Transverse colon (tissue), 4 donors: Measurements from ENCODE around the gene TIMM17A. TPM values are rescaled to one million over a fixed set of nuclear protein-coding genes. Genes with fewer than 3 reads are reported as not detected.

Experiments used
- DNase-seq: peaks from one replicate; pipeline ENCODE4 v3.0.0-alpha.2; 2019
- H3K27ac ChIP-seq, 4 donors: fragments of 200-600 bp; sonication (generic); 2 replicates each; pipeline ENCODE4 v1.5.1; 2016 to 2018; ENCODE audit warnings: inconsistent platforms in 4 of 4
- H3K27me3 ChIP-seq: fragments of 200-600 bp; sonication (generic); 2 replicates; pipeline ENCODE4 v1.5.1; 2017; ENCODE audit warnings: inconsistent platforms
- H3K36me3 ChIP-seq, 4 donors: fragments of 200-600 bp; sonication (generic); 2 replicates each; pipeline ENCODE4 v1.5.1; 2017 to 2019; ENCODE audit warnings: inconsistent platforms in 4 of 4
- H3K4me1 ChIP-seq, 4 donors: fragments of 200-600 bp; sonication (generic); 2 replicates each; pipeline ENCODE4 v1.5.1; 2017 to 2020; ENCODE audit warnings: inconsistent platforms in 4 of 4
- H3K4me3 ChIP-seq, 4 donors: fragments of 200-600 bp; sonication (generic); 1 replicate in 1 of 4; 2 replicates in 3 of 4; pipeline versions ENCODE4 v1.5.1 to v1.6.1; 2017 to 2019; ENCODE audit warnings: inconsistent platforms in 4 of 4
- H3K9me3 ChIP-seq, 2 donors: fragments of 200-600 bp; sonication (generic); 2 replicates each; pipeline ENCODE4 v1.5.1; 2017 to 2019; ENCODE audit warnings: inconsistent platforms in 2 of 2
- CTCF ChIP-seq, 5 experiments: fragments of 200-600 bp in 3 of 5; fragments of 450-650 bp in 2 of 5; sonication (generic) in 3 of 5; IDR thresholded peaks; 1 replicate in 2 of 5; 2 replicates in 3 of 5; pipeline ENCODE4 v1.5.1; 2016 to 2017; ENCODE audit warnings: antibody characterized with exemption in 5 of 5, inconsistent platforms in 3 of 5, mild to moderate bottlenecking in 2 of 5, moderate library complexity in 1 of 5
- EP300 ChIP-seq: sonication (generic); formaldehyde crosslinking; IDR thresholded peaks from one replicate; pipeline ENCODE4 v1.6.1; 2017; ENCODE audit warnings: antibody characterized with exemption, low read depth
- POLR2A ChIP-seq: fragments of 450-650 bp; IDR thresholded peaks from one replicate; pipeline ENCODE4 v1.6.1; 2016; ENCODE audit warnings: antibody characterized with exemption, mild to moderate bottlenecking, moderate library complexity
- POLR2AphosphoS5 ChIP-seq, 3 donors: sonication (generic); formaldehyde crosslinking; IDR thresholded peaks; one replicate each; pipeline ENCODE4 v1.6.1; 2016; ENCODE audit warnings: antibody characterized with exemption in 3 of 3
- WGBS, 2 donors: methylation state at CpG; one replicate each; pipeline ENCODE4 v1.1.5; 2018; ENCODE audit warnings: low coverage in 1 of 2; 5-methylcytosine and 5-hydroxymethylcytosine counted together
- in situ Hi-C, 4 donors: fragments of 200-750 bp; cut with MboI; loops; one replicate each; pipeline versions ENCODE4 v1.15.0 to v1.15.1; 2017; ENCODE audit warnings: low sequenced_read_pairs in 3 of 4, low pct_ligation_motif_present in 1 of 4, low pct_unique_long_range_greater_than_20kb in 1 of 4
- intact Hi-C: fragments of 100-400 bp; cut with DNase I; formaldehyde crosslinking; loops from one replicate; pipeline ENCODE4 v1.15.1; 2023; ENCODE audit warnings: low total_unique reads
- total RNA-seq, 4 donors: library from RNA; depleted of rRNA; stranded (reverse); fragments of >200 nt; gene quantifications; one replicate each; pipeline ENCODE4 v1.1.0, GENCODE V29; 2016

Gene TIMM17A
- 10 to 100 TPM in 3 of 4 donors, 1 to 10 TPM in 1; 3.0 to 37.0 (median 33.7) TPM for total RNA-seq

- peak; percentile 97 for DNase-seq
- intact Hi-C loops = no loop called here
- Histone ChIP-seq H3K27me3 (no peaks in the 10 kb centered on the region), H3K9me3 (no peaks in the 10 kb centered on the region), H3K4me1 (peaks cover 7 to 20% (median 12%) of the 10 kb centered on the region in 4 donors), H3K4me3 (peak within 1 kb of the TSS; percentile 81 to 88 (median 84)), H3K27ac (peak within 1 kb of the TSS; percentile 87 to 92 (median 89)), H3K36me3 (peaks cover 0 to 21% (median 6%) of the 10 kb centered on the region in 4 donors)
- WGBS, 2 donors = 0 to 1% methylated on average over 4 to 42 of the region's 43 CpGs
- in situ Hi-C loops = no loop called here
- TF ChIP-seq POLR2A (peak; percentile 96), CTCF (IDR thresholded peaks at IDR 0.05) (no peak), EP300 (no peak), POLR2AphosphoS5 (IDR thresholded peaks at IDR 0.05) (peak; percentile 95 to 96 (median 95))
Measured at GRCh38 chr1:201955009-201955728, at the start of gene TIMM17A. TIMM17A (plus strand) TSS chr1:201955503; CDS start chr1:201955527, 24 bp downstream.

DNA sequence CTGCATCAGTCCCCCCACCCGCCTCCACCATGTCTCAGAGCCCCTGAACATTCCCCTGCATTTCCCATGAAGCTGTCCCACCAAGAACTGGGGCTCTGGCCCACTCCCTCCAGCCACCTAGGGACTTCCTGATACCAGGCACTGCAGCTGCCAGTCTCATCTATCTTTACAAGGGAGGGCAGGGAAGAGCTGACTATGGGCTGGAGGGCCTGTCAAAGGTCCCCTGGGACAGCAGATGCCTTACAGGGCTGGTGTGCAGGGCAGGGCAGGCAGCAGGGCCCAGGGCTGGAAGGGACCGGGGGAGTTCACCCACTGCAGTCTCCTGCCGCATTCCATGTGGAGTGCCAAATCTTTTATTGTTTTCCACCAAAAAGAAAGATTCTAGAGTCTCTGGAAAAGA, 49.0 kb upstream of the TIMM17A start:
- no peaks in the 10 kb centered on the region for H3K36me3 ChIP-seq
- no peak for TF ChIP-seq POLR2AphosphoS5 (IDR thresholded peaks at IDR 0.05)
- no peak for TF ChIP-seq CTCF (IDR thresholded peaks at IDR 0.05)
- no peak for TF ChIP-seq POLR2A
- TF ChIP-seq EP300 = no peak
- peak overlapping the region; percentile 83 to 93 (median 89) for H3K27ac ChIP-seq
- peaks cover 13 to 54% (median 41%) of the 10 kb centered on the region in 4 donors for H3K4me1 ChIP-seq
- in situ Hi-C loops = no loop called here
- no peaks in the 10 kb centered on the region for H3K27me3 ChIP-seq
- intact Hi-C loops = no loop called here
- no peak overlapping the region for H3K4me3 ChIP-seq
- no peak for DNase-seq
- 60 to 83% methylated on average over 3 of the region's 3 CpGs for WGBS, 2 donors
- no peaks in the 10 kb centered on the region for H3K9me3 ChIP-seq

GRCh38 chr1:201907621-201908020, 47.7 kb upstream of the TIMM17A start:
- TF ChIP-seq POLR2AphosphoS5 (IDR thresholded peaks at IDR 0.05) = no peak
- no peak for TF ChIP-seq POLR2A
- no peak for TF ChIP-seq EP300
- no peak for TF ChIP-seq CTCF (IDR thresholded peaks at IDR 0.05)
- in situ Hi-C loops = no loop called here
- Histone ChIP-seq H3K36me3 (no peaks in the 10 kb centered on the region), H3K4me3 (no peak overlapping the region), H3K9me3 (no peaks in the 10 kb centered on the region), H3K27ac (peak overlapping the region; percentile 83 to 93 (median 89)), H3K27me3 (no peaks in the 10 kb centered on the region), H3K4me1 (peaks cover 13 to 52% (median 38%) of the 10 kb centered on the region in 4 donors)
- intact Hi-C loops = no loop called here
- no peak for DNase-seq
- WGBS, 2 donors = 85% methylated on average over 6 of the region's 6 CpGs; no CpG with 5 or more reads in 1 of the 2 donors

DNA sequence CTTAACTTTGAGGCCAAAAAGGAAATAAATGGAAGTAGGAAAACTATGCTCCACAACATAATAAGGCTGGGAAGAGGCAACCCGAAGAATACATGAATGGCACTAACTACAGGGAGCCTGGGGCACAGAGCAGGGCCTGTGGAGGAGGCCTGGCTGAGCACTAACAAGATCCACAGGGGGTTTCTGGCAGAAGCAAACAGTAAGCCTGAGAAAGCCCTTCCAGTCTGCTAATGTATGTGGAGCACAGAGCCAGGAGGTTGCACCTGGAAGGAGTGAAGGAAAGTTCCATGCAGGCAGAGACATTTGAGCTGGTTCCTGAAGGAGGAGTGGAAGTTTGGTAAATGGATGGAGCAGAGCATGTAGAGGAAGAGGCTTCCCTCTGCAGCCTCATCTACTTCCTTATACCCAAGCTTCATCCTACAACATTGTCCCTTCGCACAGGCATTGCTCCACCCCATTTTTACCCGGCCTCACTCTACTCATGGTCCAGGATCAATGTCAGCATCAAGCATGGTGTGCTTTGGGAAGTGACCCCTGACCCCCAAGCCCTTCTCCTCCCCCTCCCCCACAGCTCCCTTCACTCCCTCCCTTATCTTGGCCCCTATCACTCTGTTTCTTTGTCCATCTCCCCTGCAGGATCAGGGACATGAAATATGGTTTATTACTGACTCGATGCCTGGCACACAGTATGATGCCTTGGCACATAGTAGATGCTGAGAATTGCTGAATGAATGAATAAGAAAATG, 43.3 kb upstream of the TIMM17A start:
- H3K27ac ChIP-seq = peak overlapping the region; percentile 85 to 93 (median 89)
- 64 to 69% methylated on average over 4 of the region's 4 CpGs for WGBS, 2 donors
- intact Hi-C loops = no loop called here

More for the DNA sequence above, 43.3 kb upstream of the TIMM17A start:
- no peaks in the 10 kb centered on the region for H3K9me3 ChIP-seq
- TF ChIP-seq CTCF (IDR thresholded peaks at IDR 0.05) = no peak
- no peak for TF ChIP-seq EP300
- TF ChIP-seq POLR2AphosphoS5 (IDR thresholded peaks at IDR 0.05) = no peak
- TF ChIP-seq POLR2A = no peak
- no peaks in the 10 kb centered on the region for H3K36me3 ChIP-seq
- H3K27me3 ChIP-seq = no peaks in the 10 kb centered on the region
- peaks cover 15 to 46% (median 23%) of the 10 kb centered on the region in 4 donors for H3K4me1 ChIP-seq
- in situ Hi-C loops = no loop called here
- H3K4me3 ChIP-seq = no peak overlapping the region
- DNase-seq = no peak
